ENCODE results near the gene TRAF3IP1. TPM values are rescaled to one million over a fixed set of nuclear protein-coding genes. Genes with fewer than 3 reads are reported as not detected.

Gene TRAF3IP1
- polyA plus RNA-seq, 3 donors = 1.2 to 1.5 (median 1.5) TPM

DNA sequence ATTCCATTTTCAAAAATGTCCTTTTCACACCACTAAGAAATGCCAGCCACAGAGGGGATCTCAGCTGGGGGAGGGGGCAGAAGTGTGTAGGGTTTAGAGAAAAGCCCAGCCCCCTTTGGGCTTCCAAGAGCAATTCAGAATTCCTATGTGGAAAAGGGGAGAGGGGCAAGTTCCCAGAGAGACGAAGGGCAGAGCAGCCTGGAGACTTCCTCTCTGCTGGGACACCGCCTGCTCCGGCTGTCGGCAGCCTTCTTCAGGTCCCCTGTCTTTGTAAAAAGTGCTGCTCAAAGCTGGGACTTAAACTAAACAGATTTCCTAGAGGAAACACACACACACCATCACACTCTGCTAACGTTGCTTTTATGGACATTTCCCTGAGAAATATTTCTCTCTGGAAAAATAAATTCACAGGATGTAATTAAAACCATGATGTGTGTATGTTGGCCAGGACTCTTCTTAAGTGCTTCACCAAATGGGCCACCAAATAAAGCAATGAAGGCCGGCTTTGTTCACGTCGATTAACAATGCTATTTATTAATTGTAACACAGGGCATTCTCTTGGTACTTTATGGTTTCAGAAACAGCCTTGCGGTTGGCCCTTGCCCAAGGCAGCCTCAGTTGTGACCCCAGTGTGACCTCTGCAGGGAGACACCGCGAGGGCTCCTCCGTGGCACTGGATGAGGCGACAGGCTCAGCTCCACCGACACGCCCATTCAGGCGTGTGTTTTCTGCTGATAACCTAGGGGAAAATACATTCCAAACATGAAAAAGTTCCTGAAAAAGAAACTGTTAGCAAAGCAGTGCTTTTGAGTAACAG lies 100.8 kb downstream of the TRAF3IP1 start:
- peaks cover 2 to 8% (median 3%) of the 10 kb centered on the region in 7 donors for H3K9me3 Mint-ChIP-seq
- H3K27ac ChIP-seq (ENCODE audit: low read depth in 1 of 2, low read length in 2 of 2) = no peak overlapping the region
- H3K27me3 Mint-ChIP-seq (ENCODE audit: low read depth in 3 of 3) = peaks cover 0 to 3% (median 3%) of the 10 kb centered on the region in 3 donors
- H3K36me3 Mint-ChIP-seq = peaks cover 2 to 4% of the 10 kb centered on the region in 2 donors
- TF ChIP-seq CTCF (IDR thresholded peaks at IDR 0.05) = no peak
- H3K27me3 ChIP-seq (ENCODE audit: control insufficient read depth in 2 of 2, insufficient read depth in 2 of 2, low read length in 2 of 2) = no peaks in the 10 kb centered on the region
- H3K36me3 ChIP-seq (replicated peaks in 1 of 2; ENCODE audit: control insufficient read depth in 1 of 2, insufficient read depth in 2 of 2, low read length in 2 of 2) = no peaks in the 10 kb centered on the region
- H3K4me1 ChIP-seq (ENCODE audit: control insufficient read depth in 1 of 2, insufficient read depth in 2 of 2, low read length in 2 of 2) = peaks cover 5 to 6% of the 10 kb centered on the region in 2 donors
- no peak overlapping the region for H3K4me2 ChIP-seq (replicated peaks; ENCODE audit: extremely low read depth, low read length, poor library complexity, severe bottlenecking)
- 87% methylated on average over 11 of the region's 16 CpGs for WGBS (ENCODE audit: insufficient coverage)
- H3K9ac ChIP-seq (ENCODE audit: insufficient read depth, low read length, poor library complexity, severe bottlenecking) = no peak overlapping the region
- intact Hi-C loops (cut with micrococcal nuclease) = no loop called here
- no peak overlapping the region for H3K27ac Mint-ChIP-seq
- H3K4me3 Mint-ChIP-seq = no peak overlapping the region
- H3K79me2 ChIP-seq (ENCODE audit: insufficient read depth, low read length) = no peaks in the 10 kb centered on the region
- no peaks in the 10 kb centered on the region for H4K20me1 ChIP-seq (ENCODE audit: insufficient read depth, low read length)
- DNase-seq = no peak
- H2AFZ ChIP-seq (ENCODE audit: insufficient read depth, low read depth, low read length, poor library complexity, severe bottlenecking) = no peak overlapping the region
- H3K4me1 Mint-ChIP-seq = peaks cover 8% of the 10 kb centered on the region
- no peak overlapping the region for H3K4me3 ChIP-seq (replicated peaks in 1 of 3; ENCODE audit: low read depth in 2 of 3, low read length in 3 of 3)
- H3K9me3 ChIP-seq (replicated peaks in 1 of 2; ENCODE audit: control insufficient read depth in 1 of 2, insufficient read depth in 1 of 2, low read length in 2 of 2) = peaks cover 2% of the 10 kb centered on the region in 2 donors

DNA sequence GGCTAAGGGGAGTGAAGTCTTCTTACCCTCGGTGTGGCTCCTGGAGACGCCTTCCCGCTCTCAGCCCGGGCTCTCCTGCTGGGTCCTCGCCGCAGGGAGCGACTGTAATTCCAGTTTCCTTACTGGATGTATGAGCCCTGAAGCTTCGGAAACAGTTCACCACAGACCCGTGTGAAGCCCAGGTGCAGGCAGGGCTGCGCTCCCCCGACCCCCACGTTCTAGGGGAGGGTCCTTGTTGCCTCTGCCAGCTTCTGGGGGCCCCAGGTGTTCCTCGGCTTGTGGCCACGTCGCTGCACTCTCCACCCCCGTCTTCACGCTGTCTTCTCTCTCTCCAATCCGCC lies 101.3 kb downstream of the TRAF3IP1 start:
- Histone ChIP-seq H3K9me3 (replicated peaks in 1 of 2; ENCODE audit: control insufficient read depth in 1 of 2, insufficient read depth in 1 of 2, low read length in 2 of 2) (no peaks in the 10 kb centered on the region), H3K27ac (ENCODE audit: low read depth in 1 of 2, low read length in 2 of 2) (no peak overlapping the region), H3K36me3 (replicated peaks in 1 of 2; ENCODE audit: control insufficient read depth in 1 of 2, insufficient read depth in 2 of 2, low read length in 2 of 2) (no peaks in the 10 kb centered on the region), H3K79me2 (ENCODE audit: insufficient read depth, low read length) (no peaks in the 10 kb centered on the region), H3K9ac (ENCODE audit: insufficient read depth, low read length, poor library complexity, severe bottlenecking) (no peak overlapping the region), H4K20me1 (ENCODE audit: insufficient read depth, low read length) (no peaks in the 10 kb centered on the region), H3K4me3 (replicated peaks in 1 of 3; ENCODE audit: low read depth in 2 of 3, low read length in 3 of 3) (no peak overlapping the region), H3K27me3 (ENCODE audit: control insufficient read depth in 2 of 2, insufficient read depth in 2 of 2, low read length in 2 of 2) (no peaks in the 10 kb centered on the region), H3K4me2 (replicated peaks; ENCODE audit: extremely low read depth, low read length, poor library complexity, severe bottlenecking) (no peak overlapping the region), H3K4me1 (ENCODE audit: control insufficient read depth in 1 of 2, insufficient read depth in 2 of 2, low read length in 2 of 2) (peaks cover 7 to 10% of the 10 kb centered on the region in 2 donors), H2AFZ (ENCODE audit: insufficient read depth, low read depth, low read length, poor library complexity, severe bottlenecking) (no peak overlapping the region)
- WGBS (ENCODE audit: insufficient coverage) = 93% methylated on average over 18 of the region's 18 CpGs
- peaks cover 2 to 4% of the 10 kb centered on the region in 2 donors for H3K36me3 Mint-ChIP-seq
- H3K27ac Mint-ChIP-seq = no peak overlapping the region
- no peak for TF ChIP-seq CTCF (IDR thresholded peaks at IDR 0.05)
- H3K4me3 Mint-ChIP-seq = no peak overlapping the region
- no peak for DNase-seq
- intact Hi-C loops (cut with micrococcal nuclease) = no loop called here
- H3K4me1 Mint-ChIP-seq = peaks cover 10% of the 10 kb centered on the region
- H3K9me3 Mint-ChIP-seq = peaks cover 0 to 4% (median 0%) of the 10 kb centered on the region in 7 donors
- H3K27me3 Mint-ChIP-seq (ENCODE audit: low read depth in 3 of 3) = peaks cover 0 to 3% (median 2%) of the 10 kb centered on the region in 3 donors

Data from CD14-positive monocyte (primary cell).